Measurements from ENCODE around the gene GPRC5C.

GPRC5C gene

GRCh38 chr17:74435775-74436359, 4.0 kb downstream of the GPRC5C start:
- no peak for DNase-seq (ENCODE audit: low spot score)
- no peak for TF ChIP-seq CTCF (IDR thresholded peaks at IDR 0.05; ENCODE audit: extremely low read depth, missing control alignments)

- peak; percentile 56 for DNase-seq (ENCODE audit: low spot score)
- no peak for TF ChIP-seq CTCF (IDR thresholded peaks at IDR 0.05; ENCODE audit: extremely low read depth, missing control alignments)
Measured at GRCh38 chr17:74437702-74438101, 5.8 kb downstream of the GPRC5C start.

- DNase-seq (ENCODE audit: low spot score): no peak
- TF ChIP-seq CTCF (IDR thresholded peaks at IDR 0.05; ENCODE audit: extremely low read depth, missing control alignments): no peak
Measured at GRCh38 chr17:74439691-74440567, 8.0 kb downstream of the GPRC5C start.

- DNase-seq (ENCODE audit: low spot score): no peak
- TF ChIP-seq CTCF (IDR thresholded peaks at IDR 0.05; ENCODE audit: extremely low read depth, missing control alignments): no peak
Measured at GRCh38 chr17:74441537-74441936, 9.6 kb downstream of the GPRC5C start.

- DNase-seq (ENCODE audit: low spot score): no peak
- TF ChIP-seq CTCF (IDR thresholded peaks at IDR 0.05; ENCODE audit: extremely low read depth, missing control alignments): no peak
Measured at GRCh38 chr17:74442291-74442669, 10.4 kb downstream of the GPRC5C start.

GRCh38 chr17:74442670-74443515, 11.0 kb downstream of the GPRC5C start:
- DNase-seq (ENCODE audit: low spot score): peak; percentile 80
- TF ChIP-seq CTCF (IDR thresholded peaks at IDR 0.05; ENCODE audit: extremely low read depth, missing control alignments): no peak

All from GM20000 (cell line).